Endothelial cell of umbilical vein (primary cell): ENCODE data around the gene UVRAG.

Experiments
- EZH2 ChIP-seq: IDR thresholded peaks from 2 replicates; pipeline ENCODE4 v1.6.1; 2012; ENCODE audit warnings: borderline replicate concordance, low read depth, mild to moderate bottlenecking, moderate library complexity, low read length, inconsistent platforms; ENCODE audit not compliant: severe bottlenecking
- MYC ChIP-seq: IDR thresholded peaks from one replicate; pipeline ENCODE4 v1.6.1; 2011; ENCODE audit warnings: mild to moderate bottlenecking, low read depth, low read length
- POLR2A ChIP-seq: IDR thresholded peaks from 2 replicates; pipeline ENCODE4 v1.6.1; 2012; ENCODE audit warnings: low read depth, mild to moderate bottlenecking, control low read depth, low read length
- TF ChIP-seq, protein P1 (sequence below), 2 donors: IDR thresholded peaks; 1 replicate in 1 of 2; 2 replicates in 1 of 2; pipeline ENCODE4 v1.5.1; 2011; ENCODE audit warnings: low read length in 2 of 2, mild to moderate bottlenecking in 2 of 2, moderate library complexity in 2 of 2, control low read depth in 1 of 2, inconsistent platforms in 1 of 2, low read depth in 1 of 2; ENCODE audit not compliant: insufficient read depth in 1 of 2; ENCODE audit errors: extremely low read depth in 1 of 2

DNA sequence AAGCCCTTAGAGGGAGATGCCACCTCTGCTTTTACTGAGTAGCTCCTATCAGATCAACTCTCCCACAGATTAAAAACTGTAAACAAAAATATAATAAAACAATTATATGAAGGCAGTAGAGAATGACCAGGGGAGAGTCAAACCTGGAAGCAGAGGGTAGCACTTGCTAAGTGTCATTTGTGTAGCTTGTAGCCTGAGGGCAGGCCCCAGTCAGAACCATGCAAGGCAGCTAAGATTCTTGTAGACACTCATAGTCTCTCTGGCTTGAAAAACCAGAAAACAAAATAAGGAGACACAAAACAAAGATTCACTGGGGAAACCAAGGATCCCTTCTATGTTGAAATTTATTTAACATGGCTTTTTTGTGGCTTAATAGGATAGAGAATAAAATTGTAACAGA lies 280.9 kb downstream of the UVRAG start:
- TF ChIP-seq POLR2A (no peak), MYC (no peak), EZH2 (no peak)
- TF ChIP-seq, protein P1, sequence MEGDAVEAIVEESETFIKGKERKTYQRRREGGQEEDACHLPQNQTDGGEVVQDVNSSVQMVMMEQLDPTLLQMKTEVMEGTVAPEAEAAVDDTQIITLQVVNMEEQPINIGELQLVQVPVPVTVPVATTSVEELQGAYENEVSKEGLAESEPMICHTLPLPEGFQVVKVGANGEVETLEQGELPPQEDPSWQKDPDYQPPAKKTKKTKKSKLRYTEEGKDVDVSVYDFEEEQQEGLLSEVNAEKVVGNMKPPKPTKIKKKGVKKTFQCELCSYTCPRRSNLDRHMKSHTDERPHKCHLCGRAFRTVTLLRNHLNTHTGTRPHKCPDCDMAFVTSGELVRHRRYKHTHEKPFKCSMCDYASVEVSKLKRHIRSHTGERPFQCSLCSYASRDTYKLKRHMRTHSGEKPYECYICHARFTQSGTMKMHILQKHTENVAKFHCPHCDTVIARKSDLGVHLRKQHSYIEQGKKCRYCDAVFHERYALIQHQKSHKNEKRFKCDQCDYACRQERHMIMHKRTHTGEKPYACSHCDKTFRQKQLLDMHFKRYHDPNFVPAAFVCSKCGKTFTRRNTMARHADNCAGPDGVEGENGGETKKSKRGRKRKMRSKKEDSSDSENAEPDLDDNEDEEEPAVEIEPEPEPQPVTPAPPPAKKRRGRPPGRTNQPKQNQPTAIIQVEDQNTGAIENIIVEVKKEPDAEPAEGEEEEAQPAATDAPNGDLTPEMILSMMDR (IDR thresholded peaks at IDR 0.05; ENCODE audit: extremely low read depth in 1 of 2, insufficient read depth in 1 of 2, low read depth in 1 of 2, low read length in 2 of 2), result no peak
